Prostate gland (tissue), 2 donors: ENCODE data around the gene ZNF787.

Experiments
- CTCF ChIP-seq, 4 experiments: fragments of 200-600 bp in 2 of 4; fragments of 450-650 bp in 2 of 4; sonication (generic) in 2 of 4; IDR thresholded peaks; 1 replicate in 3 of 4; 2 replicates in 1 of 4; pipeline ENCODE4 v1.5.1; 2016 to 2019; ENCODE audit warnings: antibody characterized with exemption in 4 of 4, mild to moderate bottlenecking in 2 of 4, moderate library complexity in 2 of 4
- POLR2AphosphoS5 ChIP-seq: sonication (generic); formaldehyde crosslinking; IDR thresholded peaks from one replicate; pipeline ENCODE4 v1.6.1; 2017; ENCODE audit warnings: antibody characterized with exemption

GRCh38 chr19:56097776-56098175, 23.3 kb downstream of the ZNF787 start:
- no peak for TF ChIP-seq CTCF (IDR thresholded peaks at IDR 0.05)
- TF ChIP-seq POLR2AphosphoS5, result no peak
